ENCODE measurements around the gene UBE2V1.

DNA sequence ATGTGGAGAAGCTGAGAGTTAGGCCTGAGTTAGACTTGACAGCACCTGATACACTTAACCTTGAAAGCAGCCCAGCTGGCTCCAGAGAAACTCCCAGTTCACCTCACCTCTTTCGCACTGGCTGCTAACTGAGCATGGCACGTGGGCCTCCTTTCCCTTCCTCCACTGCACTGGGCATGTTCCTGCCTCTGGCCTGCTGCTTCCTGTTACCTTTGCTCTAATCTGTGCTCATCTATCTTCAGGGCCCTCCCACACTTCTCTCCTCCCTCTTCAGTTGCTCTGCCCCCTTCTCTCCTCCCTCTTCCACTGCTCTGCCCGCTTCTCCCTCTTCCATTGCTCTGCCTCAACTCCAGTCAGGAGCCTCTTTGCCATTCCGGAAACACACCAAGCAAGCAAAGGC, 13.7 kb upstream of the UBE2V1 start:
- TF ChIP-seq, protein P1, sequence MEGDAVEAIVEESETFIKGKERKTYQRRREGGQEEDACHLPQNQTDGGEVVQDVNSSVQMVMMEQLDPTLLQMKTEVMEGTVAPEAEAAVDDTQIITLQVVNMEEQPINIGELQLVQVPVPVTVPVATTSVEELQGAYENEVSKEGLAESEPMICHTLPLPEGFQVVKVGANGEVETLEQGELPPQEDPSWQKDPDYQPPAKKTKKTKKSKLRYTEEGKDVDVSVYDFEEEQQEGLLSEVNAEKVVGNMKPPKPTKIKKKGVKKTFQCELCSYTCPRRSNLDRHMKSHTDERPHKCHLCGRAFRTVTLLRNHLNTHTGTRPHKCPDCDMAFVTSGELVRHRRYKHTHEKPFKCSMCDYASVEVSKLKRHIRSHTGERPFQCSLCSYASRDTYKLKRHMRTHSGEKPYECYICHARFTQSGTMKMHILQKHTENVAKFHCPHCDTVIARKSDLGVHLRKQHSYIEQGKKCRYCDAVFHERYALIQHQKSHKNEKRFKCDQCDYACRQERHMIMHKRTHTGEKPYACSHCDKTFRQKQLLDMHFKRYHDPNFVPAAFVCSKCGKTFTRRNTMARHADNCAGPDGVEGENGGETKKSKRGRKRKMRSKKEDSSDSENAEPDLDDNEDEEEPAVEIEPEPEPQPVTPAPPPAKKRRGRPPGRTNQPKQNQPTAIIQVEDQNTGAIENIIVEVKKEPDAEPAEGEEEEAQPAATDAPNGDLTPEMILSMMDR (IDR thresholded peaks at IDR 0.05) = no peak
- TF ChIP-seq EP300 (IDR thresholded peaks at IDR 0.05) (no peak), POLR2A (IDR thresholded peaks at IDR 0.05) (no peak), POLR2AphosphoS5 (IDR thresholded peaks at IDR 0.05) (no peak)
